GM21576 (cell line): ENCODE measurements around the gene FMN1.

Experiments used
- ATAC-seq: cut with Tn5 transposase; IDR thresholded peaks from one replicate; pipeline ENCODE4 v1.9.1; 2021; ENCODE audit warnings: mild to moderate bottlenecking, moderate library complexity; ENCODE audit not compliant: unreplicated experiment

The FMN1 gene

DNA sequence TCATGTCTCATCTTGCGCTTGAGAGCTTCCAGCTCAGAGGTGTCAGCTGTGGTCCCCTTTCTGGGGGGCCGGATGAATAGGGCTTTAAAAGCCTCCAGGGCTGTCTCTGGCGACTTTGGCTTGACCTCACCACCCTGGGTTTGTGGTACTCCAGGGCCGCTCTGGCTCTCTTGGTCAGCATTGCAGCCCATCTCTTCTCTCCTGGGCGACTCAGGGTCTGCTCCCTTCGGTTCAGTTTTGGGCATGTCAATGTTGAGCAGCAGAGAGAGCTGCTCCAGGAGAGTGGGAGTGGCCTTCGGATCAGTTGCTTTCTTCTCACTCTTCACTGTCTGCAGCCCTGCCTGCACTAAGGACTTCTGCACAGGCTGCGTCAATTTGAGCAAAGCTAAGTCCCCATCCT, 127.9 kb downstream of the FMN1 start:
- no peak for ATAC-seq

DNA sequence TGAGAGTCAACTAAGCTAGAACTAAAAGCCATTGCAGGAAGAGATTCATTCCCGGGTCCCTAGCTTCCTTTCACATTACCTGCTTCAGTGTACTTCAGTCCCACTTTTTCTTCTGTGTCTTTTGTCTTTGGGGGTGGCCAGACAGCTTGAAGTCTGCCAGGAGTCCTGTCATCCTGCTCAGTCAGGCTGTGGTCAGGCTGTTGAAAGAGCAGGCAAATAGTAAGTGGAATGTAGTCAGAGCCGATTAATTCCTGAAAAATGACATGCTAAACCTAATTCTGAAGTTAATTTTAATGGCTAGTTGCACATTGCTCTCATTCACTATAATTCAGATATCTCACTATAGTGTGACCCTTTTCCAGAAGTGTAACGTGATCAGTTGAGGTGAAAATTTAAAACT, 129.6 kb downstream of the FMN1 start:
- ATAC-seq: no peak

DNA sequence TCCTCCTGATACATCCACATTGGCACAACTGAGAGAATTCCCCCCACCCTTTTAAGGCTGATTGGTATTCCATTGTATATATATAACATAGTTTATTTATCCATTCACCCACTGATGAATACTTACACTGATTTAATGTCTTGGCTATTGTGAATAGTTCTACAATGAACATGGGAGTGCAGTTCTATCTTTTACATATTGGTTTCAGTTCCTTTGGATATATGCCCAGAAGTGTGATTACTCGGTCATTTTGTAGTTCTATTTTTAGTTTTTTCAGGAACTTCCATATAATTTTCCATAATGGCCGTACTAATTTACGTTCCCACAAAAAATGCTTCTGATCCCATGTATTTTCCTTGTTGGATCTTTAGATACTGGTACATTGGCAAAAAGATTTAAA, 135.3 kb downstream of the FMN1 start:
- ATAC-seq: no peak

DNA sequence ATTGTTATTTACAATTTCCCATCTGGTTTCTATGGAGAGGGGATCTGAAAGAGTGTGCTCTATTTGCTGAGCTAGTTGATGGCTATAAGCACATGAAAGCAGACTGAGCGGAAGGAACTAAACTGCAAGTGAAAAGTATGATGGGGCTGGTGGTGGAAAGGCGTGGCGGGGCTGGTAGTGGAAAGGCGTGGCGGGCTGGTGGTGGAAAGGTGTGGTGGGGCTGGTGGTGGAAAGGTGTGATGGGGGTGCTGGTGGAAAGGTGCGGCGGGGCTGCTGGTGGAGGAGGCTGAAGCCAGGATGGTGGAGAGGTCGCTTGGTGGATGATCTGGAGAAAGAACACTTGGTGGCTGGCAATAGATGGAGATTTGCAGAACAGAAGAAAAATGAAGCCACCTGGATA, 136.7 kb downstream of the FMN1 start:
- no peak for ATAC-seq

DNA sequence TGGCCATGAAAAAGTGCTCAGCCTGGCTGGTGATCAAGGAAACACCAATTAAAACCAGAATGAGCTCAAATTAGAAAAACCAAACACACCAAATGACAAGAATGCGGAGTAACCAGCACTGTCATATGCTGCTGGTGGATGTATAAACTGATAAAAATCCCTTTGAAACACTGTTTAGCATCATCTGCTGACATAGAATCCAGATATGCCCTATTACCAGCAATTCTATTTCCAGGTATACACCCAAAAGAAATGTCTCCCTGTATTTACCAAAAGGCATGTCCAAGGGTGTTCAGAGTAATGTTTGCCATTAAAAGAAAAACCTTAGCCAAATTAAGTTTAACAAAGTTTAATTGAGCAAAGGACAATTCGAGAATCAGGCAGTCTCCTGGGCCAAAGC, 138.6 kb downstream of the FMN1 start:
- ATAC-seq: no peak

DNA sequence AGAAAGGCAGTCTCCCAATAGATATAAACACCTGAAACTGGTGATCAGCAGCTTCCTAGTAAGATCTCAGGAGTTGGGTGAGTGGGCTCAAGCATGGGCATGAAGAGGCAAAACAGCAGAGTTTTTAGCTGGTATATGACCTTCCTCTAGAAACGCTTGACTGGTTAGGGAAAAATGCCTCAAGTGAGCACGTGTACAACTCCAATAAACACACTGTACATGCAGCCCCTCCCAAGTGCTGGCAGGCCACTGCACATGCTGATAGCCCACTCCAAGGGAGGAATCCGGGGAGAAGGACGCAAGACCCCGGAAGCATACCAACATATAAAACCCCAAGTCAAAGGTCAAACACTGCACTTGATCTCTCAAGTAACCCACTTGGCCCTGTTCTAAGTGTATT, 143.0 kb downstream of the FMN1 start:
- ATAC-seq: no peak

DNA sequence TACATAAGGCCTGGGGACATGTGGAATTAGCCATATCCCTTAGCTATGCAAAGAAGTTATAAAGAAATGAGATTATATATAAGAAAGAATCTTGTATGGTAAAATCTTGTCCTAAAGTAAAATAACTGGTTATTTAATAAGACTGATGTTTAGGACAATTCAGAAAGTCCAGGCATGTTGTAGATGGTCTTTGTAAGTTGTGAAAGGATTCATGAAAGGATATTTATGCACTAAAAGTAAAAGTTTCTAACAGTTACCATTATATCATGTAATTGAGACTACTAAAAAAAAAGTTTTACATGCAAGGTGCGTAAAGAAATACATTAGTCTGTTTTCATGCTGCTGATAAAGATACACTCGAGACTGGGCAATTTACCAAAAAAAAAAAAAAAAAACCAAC, 146.3 kb downstream of the FMN1 start:
- ATAC-seq: no peak

DNA sequence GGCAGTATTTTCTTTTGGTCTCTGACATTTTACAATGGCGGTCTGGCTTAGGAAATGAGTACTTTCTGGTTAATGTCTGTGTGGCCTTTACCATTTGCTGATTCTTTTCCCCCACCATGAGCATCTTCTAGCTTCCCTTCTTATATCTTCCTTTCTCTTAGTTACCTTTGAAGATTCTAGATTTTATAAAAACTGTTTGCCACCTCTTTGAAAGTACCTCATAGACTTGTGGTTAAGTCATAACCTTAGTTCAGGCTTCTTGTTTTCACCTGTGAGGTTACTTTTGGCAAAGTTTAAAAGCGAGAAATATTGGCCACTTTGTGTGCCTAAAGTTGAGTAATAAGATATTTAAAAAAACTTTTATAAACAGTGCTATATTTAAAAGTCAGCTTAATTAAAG, 147.4 kb downstream of the FMN1 start:
- no peak for ATAC-seq

DNA sequence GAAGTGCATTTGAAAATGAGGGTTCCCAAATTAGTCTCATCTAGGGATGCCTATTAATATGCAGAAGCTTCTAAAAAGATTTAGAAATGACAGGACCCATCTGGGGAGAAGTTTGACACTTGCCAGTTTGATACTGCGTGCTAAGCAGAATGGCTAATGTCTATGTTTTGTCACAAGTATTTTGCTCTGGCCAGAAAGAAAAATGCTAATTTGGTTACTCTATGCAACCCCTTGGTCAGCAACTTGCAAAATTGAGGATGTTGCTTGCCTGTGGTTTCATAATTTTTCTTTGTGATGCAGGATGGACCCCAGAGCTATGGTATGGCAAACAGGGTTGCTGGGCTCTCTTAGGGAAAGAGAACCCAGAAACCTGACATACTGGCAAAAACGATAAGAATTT, 148.2 kb downstream of the FMN1 start:
- no peak for ATAC-seq

DNA sequence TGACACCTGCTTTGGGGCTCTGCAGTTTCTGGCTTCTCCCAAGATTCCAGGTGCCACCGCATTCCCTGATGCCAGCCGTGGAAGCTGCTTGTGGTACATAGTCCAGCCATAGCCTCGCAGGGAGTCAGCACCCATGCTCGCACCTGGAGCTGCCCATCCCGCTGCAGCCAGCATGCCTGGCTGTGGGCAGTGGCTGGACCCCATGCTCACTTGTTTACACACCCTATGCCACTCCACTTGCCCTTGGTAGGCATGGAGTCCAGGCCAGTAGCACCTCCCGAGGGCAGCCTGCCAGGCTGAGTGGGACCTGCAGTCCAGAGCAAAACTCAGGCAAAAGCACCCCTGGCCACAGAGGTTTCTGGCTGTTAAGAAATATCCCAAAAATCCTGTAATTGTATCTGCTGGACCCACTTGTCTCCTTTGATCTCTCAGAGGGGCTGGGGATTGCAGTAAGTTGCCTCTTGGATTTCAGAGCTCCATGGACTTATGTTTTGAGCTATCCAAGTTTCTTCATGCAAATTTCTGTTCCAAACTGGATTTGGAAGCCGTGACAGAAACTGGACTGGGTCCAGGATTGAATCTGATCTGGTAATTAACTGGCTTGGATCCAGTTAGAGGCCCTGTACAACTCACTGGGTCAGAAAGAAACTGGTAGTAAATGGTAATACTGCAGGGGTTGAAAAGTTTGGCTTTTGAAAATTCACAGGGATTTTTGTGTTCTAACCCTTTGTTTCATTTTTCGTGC, 149.3 kb downstream of the FMN1 start:
- ATAC-seq: no peak

DNA sequence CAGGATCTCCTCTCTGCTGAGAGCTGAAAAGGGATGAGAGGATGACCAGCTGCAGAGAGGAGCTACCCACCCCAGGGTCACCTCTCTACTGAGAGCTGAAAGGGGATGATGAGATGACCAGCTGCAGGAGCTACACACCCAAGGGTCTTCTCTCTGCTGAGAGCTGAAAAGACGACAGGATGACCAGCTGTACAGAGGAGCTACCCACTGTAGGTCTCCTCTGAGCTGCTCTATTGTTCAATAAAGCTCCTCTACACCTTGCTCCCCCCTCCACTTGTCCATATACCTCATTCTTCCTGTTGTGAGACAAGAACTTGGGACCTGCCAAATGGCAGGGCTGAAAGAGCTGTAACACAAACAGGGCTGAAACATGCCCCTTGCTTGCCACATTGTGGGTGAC, 149.9 kb downstream of the FMN1 start:
- no peak for ATAC-seq

DNA sequence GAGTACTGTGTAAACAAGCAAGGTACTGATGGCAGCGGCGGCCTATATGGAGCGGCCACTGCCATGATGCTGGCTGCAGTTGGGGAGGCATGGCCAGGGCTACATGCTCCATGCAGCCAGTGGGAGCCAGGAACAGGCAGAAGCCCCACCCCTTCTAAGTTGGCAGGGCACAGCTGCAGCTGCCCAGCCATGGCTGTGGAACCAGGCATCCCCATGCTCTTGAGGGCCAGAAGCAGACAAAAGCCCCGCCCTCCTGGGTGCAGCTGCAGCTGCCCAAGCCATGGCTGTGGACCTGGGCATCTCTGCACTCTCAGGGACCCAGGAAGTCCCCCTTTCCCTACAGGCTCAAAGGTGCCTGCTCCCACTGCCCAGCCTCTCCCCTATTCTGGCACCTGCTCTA, 150.9 kb downstream of the FMN1 start:
- ATAC-seq: no peak

DNA sequence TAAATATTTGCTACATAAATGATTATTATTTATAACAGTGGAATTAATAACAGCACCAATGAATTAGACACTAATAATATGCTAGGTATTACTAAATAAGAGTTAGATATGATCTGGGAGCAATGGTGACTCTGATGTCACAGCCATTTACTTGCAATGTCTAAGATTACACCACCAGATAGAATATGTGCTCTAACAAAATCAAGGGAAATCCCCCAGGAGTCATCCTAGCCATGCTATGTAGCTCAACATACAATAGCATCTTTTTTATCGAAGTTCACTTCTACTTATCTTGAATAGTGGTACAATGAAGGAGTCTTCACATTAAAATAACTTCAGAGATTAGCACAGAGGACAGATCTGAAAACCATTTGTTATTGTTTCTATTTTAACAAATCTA, 154.0 kb downstream of the FMN1 start:
- no peak for ATAC-seq

DNA sequence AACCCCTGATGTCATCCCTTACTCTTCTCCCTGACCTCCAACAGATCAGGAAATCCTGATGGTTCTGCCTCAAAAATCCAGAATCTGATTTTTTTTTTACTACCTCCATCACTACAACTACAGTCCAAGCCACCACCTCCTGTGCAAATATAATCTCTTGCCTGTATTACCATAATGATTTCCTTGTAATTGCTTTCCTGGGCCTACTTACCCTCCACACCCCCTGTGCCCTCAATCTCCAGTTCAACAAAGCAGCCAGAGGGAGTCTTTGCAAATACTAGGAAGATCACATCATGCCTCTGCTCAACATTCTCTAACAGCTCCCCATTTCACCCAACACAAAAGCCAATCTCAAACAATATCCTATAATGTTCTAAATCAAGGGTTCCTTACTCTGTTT, 159.9 kb downstream of the FMN1 start:
- no peak for ATAC-seq

DNA sequence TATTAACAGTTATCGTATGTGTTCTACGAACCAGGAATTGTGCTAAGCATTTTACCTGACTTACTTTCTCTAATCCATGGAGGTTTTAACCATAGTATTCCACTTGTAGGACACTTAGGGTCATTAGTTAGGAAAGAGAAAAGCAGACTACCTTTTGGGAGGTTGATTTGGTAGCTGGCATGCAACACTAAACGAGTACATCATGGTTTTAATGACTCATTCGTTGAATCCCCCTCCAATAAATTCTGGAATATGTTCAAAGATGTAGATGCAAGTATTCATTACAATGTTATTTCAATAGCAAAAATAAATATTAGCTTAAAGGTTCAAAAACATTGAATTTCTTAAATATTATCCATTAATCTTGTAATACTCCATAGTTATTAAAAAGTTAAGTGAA, 162.5 kb downstream of the FMN1 start:
- ATAC-seq: no peak

DNA sequence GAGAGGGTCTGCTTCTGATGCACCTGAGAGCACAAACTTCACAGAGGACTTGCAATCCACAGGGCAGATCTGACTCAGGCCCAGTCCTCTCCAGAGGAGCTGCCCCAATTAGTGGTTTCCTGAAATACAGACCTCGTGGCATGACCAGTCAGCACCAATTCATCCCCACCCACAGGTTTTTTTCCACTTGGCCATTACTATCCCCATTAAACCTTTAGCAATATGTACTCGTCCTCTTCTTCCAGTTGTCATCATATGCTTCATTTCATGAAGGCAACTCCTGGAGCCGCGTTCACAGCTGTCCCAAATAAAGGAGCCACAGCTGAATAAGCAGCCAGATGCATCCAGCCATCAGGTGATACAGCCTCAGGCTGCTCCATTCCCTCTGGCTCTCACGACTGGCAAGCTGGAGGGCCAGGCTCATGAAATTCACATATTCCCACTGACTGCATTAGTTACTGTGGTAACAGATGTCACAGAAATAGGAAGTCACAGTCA, 163.1 kb downstream of the FMN1 start:
- no peak for ATAC-seq

DNA sequence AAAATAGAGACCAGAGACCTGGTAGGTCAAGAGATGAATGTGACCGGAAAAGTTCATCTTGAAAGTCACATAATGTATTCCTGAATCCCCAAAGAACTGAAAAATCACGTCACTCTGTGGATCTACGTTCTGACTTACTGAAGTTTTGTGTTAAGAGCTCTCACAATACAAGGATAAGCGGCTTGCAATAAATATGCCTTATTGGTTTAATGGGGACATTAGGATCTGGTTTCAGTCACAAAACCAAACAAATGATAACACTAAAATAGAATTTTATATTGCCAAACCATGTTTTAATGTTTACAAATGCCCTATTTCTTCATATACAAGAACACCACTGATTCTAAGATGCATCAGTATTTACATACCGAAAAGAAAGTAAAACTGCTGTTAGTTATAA, 164.2 kb downstream of the FMN1 start:
- no peak for ATAC-seq

DNA sequence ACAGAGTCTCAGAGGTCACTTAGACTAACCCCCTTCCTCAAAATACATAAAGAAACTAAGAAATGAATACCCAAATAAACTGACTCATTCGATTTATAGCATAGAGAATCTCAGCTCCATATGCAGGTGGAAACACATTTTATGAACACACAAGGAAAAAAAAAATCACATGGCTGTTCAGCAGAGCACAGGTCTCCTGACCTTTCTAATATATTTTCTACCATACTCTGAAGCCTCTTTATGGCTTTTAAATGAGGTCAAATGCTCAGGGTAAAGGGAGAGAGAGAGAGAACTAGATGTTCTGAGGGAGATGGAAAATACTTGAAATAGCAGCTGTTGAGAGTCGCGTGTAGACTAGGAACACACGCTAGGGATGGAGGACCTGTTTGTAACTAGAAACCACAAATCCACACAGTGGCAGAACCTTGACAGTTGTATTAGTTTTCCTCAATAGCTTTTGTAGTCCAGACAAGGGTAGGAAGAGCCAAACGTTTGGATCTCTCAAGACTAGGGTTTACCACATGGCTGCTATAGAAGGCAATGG, 165.3 kb downstream of the FMN1 start:
- ATAC-seq: no peak

DNA sequence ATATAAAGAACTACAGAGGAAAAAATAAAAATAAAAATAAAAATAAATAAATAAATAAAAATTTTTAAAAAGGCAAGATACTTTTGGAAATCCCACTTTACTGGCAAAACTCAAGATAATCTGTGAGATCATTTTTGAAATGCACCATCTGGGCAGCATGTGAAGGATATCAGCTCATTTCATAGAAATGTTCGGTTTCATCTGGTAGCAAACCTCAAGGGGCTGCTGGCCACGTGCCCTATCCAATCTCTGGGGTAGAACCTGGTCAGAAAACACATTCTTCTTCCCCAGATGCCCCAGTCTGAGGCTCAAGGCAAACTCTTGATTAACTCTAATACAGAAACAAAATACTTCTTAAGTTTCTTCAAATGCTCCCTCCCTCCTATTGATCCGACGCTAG, 166.0 kb downstream of the FMN1 start:
- ATAC-seq: no peak

DNA sequence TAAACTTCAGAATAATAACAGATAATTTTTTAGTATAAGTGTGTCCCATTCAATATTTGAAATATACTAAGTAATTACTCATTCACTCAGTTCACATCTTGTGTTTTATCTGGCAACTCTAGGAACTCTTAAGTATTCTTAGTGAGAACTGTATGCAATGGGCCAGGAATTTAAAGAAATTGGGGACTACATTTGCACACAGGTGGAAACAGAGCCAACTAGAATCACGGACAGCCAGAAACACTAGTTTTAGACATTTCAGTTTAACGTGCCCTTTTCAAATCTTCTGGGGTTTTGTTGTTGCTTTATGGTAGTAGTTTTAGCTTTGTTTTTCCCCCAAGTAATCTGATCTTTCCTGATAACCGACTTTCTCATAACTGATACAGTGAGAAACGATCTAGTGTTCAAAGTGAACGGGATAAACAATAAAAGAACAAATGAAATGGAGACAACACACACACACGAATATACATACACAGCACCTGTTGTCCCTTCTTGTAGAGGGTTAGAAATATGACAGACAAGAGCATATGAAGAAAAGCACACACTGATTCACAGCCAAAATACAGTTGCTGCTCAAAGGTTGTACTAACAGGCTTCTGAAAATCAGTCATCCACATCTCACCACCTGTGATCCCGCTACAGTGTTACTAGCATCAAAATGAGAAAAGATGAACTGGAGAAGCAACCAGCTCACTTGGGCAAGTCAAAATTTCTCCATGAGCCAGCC, 167.0 kb downstream of the FMN1 start:
- ATAC-seq: no peak

DNA sequence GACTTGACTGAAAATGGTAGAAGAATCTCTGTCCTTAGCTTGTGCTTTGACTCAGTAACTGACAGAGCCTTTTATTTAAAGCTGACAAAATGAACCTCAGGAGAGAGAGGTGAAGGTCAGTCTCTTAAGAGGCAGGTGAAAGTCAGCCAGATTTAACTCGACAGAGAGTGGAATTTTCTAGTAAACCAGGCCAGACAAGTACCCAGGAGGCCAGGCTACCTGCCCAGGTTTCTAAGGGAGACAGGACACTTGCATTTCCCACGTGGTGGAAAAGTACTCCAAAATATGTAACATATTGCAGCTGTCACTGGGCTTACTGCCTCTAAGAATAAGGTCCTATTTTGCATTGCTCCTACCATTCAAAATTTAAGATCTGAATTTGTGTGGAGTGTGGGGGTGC, 167.9 kb downstream of the FMN1 start:
- no peak for ATAC-seq

DNA sequence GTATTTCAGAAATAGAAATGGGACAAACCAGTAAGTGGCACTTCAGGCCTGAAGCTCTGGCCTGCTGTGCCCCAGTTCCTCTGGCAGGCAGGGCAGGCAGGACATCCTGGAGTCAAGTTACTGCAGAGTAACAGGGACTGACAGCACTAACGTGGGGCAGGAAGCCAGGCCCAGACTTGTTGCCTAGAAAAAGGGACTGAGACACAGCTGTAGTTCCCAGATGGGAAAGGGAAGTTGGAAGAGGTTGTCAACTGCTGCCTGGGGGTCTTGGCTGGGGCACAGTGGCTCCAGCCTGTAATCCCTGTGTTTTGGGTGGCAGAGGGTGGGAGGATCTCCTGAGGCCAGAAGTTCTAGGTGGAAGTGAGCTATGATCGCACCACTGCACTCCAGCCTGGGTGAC, 171.9 kb downstream of the FMN1 start:
- ATAC-seq: no peak
